ENCODE results near the gene SORCS2.
A peak's percentile ranks its signal among the peaks of the same experiment; 100 is the strongest.
"Not testable (repeated sequence)": the region's sequence is repeated elsewhere in the genome, so short reads cannot be mapped to it uniquely, and the experiment has no call there.

Gene SORCS2

DNA sequence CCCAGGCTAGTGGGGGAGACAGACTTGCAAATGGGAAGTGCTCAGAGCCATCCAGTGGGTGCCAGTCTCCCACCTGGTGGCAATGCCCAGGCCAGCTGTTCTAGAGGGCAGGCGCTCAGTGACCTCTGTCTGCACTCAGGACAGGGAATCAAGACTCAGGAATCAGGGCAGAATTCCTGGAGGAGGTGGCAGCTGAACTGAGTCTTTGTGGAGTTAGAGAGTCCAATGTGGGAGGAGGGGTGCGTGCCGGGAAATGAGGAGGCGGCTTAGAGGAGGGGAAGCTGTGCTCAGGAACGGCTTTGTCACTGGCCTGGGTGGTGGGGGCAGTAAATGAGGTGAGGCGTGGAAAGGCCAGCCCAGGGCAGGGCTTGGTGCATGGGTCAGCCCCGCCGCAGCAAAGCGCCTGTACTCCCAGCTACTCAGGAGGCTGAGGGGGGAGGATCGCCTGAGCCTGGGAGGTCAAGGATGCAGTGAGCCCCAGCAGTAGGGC, 31.3 kb upstream of the SORCS2 start:
- no peak for DNase-seq

DNA sequence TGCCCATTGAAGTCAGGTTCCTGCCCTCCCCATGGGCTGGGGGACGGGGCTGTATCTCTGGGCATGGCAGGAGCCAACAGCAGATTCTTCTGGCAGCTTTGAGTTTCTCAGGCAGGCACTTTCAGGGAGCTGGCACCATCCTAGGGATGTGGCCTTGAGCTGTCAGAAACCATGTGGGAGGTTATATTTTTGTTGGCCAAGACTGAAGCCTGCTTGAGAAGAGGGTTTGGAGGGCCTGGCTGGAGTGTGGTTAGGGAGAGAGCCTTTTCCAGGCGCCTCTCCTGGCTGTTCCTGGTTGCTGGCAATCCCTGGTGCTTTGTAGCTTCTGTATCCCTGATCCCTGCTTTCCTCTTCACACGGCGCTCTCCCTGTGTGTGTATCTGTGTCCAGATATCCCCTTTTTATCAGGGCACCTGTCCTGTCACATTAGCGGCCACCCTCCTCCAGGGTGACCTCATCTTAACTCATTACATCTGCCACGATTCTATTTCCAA, 30.6 kb upstream of the SORCS2 start:
- no peak for DNase-seq

DNA sequence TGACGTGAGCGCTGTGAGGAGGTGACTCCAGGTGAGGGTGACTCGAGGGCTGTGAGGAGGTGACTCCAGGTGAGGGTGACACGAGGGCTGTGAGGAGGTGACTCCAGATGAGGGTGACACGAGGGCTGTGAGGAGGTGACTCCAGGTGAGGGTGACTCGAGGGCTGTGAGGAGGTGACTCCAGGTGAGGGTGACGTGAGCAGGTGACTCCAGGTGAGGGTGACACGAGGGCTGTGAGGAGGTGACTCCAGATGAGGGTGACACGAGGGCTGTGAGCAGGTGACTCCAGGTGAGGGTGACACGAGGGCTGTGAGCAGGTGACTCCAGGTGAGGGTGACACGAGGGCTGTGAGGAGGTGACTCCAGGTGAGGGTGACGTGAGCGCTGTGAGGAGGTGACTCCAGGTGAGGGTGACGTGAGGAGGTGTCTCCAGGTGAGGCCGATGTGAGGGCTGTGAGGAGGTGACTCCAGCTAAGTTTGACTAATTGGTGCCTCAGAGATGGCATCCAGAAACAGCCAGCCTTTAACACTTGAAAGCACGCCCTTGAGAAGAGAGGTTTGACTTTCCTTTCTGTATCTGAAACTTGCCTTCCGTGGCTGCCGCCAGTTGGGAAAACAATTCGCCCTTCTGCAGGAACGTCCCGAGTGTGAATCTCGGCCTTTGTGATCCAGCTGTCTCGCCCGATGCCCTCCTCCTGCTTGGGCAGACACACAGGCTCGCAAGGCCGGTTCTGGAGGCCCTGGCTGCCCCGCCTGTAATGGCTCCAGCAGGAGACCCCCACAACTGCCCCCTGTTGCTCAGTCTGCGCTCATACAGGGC, 27.1 kb upstream of the SORCS2 start:
- DNase-seq: not testable (repeated sequence)

DNA sequence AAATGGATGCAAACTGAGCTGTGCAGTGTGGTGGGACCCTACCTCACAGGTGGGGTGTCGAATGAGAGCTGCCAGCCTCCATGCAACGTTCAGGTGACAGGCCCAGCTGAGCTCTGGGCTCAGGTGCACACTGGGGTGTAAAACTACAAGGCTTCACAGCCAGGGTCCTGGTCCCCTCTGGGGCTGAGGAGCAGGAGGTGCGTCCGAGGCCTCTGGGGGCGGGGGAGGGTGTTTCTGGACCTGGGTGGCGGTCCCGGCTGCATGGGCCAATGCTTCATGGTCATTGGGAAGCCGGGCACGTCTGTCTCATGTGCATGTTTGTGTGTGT, 26.5 kb upstream of the SORCS2 start:
- DNase-seq: no peak

DNA sequence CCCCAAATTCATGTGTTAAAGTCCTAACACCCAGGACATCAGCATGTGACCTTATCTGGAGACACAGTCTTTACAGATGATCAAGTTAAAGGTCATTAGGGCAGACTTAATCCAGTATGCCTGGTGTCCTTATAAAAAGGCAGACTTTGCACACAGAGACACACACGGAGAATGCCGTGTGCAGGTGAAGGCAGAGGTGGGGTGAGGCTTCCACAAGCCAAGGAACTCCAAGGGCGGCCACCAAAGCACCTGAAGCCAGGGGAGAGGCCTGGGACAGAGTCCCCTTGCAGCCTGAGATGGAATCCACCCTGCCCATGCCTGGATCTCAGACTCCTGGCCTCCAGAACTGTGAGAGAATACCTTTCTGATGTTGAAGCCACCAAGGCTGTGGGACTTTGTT, 26.1 kb upstream of the SORCS2 start:
- DNase-seq: no peak

DNA sequence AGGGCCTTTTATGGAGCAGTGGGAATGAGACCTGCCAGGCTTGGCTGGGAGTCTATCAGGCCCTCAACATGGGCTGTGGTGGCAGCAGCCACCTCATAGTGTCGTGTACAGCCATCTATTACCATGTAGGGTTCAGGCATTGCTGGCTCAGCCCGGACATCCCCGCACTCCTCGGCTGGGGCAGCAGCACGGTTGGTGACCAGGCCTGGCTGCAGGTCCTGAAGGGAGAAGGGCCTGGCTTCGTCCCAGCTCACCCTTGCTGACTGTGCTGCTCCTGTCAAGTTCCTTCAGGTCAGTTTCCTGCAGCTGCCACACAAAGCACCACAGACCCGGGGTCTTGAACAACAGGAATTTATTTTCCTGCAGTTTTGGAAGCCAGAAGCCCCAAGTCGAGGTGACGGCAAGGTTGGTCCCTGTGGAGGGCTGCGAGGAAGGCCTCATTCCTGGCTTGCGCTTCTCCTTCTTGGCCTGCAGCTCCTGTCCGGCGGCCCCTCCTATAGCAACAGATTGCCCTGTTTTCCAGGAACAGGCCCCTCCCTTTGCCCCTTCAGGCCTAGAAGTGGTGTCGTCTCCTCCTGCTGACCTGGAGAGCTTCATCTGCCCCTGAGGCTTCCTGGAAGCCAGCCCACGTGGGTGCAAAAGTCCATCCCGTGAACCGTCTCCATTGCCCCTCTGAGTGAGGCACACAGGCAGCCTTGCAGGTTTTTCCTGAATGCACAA, 25.2 kb upstream of the SORCS2 start:
- DNase-seq: no peak

DNA sequence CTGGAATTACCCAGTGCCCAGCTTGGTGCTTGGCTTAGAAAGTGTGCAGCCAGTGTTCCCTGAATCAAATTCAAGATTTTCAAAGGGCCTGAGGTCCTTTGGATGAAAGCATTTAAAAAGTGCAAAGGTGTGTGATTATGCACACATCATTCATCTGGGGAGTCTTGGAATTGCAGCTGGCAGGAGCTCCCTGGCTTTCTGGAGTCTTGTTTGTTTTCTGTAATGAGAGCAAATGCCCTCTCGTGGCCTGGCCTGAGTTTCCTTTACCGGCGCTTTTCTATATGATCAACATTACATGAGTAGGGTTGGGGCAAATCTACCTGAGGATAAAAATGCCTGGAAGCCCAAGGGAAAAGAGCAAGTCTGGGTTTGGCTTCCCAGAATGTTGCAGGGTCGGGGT, 24.6 kb upstream of the SORCS2 start:
- DNase-seq: peak; percentile 30

DNA sequence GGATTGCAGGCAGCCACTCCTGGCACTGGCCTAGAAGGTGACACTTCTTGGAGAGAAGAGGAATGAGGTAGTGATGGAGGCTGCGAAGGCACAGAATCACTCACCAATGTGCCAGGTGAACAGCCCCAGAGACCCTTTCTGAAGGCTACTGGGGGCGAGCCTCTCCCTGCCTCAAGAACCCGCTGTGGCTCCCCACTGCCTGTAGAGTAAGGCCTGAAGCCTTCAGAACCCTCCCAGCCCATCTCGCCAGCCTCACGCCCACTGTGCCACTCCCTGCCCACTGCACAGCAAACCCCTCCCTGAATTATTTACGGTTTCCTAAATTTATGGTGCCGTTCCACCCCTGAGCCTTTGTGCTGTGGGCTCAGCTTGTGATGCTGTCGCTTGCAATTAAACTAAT, 24.2 kb upstream of the SORCS2 start:
- DNase-seq: no peak

DNA sequence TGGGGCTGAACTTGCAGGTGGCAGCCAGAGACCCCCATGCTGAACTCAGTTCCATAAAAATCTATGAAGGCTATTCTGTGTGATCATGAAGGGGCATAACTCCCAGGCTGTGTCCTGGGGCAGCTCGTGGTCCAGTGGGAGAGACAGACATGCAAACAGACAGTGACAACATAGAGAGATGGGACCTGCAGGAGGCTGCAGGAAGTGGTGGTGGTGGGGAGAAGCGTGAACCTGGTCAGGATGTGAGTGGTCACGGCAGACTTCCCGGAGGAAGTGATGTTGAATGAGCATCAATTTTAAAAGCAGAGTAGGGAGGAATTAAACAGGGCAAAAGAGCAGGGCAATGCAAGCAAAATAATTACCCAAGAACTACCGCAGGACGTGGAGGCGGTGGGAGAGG, 23.2 kb upstream of the SORCS2 start:
- DNase-seq: no peak

DNA sequence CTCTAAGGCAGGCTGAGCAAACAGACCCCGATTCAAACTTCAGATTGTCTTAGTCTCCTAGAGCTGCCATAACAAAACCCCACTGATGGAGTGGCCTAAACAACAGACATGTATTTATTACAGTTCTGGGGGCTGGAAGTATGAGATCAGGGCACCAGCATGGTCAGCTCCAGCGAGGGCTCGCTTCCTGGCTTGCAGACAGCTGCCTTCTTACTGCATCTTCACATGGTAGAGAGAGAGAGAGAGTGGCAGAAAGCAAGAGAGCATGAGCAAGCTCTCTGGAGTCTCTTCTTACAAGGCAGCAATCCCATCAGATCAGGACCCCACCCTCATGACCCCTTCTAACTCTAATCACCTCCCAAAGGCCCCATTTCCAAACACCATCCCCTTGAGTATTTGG, 22.3 kb upstream of the SORCS2 start:
- DNase-seq: no peak

DNA sequence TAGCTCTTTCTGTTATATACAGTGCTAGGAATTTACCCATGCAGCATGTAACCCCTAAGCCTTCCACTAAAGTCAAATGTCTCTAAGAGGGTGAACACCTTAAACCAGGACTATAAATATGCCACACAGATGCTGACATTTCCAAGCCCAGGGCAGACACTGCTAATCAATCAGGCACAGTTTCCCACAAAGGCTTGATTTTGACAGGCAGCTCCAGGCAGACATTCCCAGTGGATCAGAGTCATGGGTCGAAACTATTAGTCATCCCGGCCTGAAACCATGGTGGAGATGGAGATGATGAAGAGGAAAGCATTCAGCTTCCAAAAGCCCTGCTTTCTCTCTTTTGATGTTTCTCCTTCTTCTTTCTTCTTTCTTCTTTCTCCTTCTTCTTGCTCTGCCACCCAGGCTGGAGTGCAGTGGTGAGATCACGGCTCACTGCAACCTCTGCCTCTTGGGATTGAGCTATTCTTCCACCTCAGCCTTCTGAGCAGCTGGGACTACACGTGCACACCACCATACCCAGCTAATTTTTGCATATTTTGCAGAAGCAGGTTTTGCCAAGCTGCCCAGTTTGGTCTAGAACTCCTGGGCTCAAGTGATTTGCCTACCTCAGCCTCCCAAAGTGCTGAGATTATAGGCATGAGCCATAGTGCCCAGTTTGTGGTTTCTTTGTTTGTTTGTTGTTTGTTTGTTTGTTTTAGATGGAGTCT, 21.0 kb upstream of the SORCS2 start:
- no peak for DNase-seq

DNA sequence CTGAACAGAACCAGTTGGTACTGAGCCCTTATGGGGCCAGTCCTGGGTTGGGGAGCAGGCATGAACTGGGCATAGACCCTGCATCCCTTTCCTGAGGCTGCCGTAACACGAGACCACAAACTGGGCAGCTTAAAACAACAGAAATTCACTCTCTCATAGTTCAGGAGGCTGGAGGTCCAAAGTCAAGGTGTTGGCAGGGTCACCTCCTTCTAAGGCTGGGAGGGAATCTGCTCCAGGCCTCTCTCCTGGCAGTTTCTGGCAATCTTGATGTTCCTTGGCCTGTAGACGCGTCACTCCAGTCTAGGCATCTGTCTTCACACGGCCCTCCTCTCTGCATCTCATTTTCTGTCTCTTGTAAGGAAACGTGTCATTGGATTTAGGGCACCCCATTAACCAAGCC, 19.8 kb upstream of the SORCS2 start:
- no peak for DNase-seq

DNA sequence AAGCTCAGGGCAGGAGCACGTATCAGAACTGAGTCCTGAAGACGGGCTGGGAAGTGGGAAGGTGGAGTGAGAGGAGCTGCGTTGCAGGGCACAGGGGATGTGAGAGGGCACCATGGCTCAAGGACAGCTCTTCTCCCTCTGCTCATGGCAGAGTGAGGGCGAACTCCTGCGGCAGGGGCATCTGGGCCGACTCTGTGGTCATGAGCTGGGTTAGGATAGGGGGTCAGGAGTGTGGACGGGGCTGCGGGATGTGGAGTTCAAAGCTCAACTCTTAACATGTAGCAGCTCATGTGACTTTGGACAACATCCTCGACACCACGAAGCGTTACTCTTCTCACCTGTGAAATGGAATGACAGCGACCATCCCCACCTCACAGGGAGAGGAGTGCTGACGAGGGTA, 19.4 kb upstream of the SORCS2 start:
- no peak for DNase-seq

DNA sequence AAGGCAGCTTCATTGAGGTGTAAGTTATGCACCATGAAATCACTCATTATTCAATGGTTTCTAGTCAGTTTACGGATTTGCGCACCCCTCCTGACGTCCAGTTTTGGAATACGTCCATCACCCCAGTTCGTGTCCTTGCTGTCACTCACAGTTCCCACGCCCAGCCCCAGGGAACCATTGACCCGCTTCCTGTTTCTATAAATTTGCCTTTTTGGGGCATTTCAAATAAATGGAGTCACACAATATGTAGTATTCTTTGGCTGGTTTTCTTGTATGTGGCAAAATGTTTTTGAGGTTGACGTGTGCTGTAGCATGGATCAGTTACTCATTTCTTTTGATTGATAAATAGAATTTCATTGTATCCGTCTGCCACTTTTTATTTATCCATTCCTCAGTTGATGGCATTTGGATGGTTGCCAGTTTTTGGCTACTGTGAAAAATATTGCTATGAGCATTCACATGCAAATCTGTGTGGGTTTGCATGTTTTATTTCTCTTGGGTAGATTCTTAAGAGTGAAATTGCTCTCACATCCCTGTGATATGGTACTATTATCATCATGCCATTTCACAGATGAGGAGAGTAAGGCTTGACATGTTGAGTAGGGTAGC, 18.4 kb upstream of the SORCS2 start:
- no peak for DNase-seq

DNA sequence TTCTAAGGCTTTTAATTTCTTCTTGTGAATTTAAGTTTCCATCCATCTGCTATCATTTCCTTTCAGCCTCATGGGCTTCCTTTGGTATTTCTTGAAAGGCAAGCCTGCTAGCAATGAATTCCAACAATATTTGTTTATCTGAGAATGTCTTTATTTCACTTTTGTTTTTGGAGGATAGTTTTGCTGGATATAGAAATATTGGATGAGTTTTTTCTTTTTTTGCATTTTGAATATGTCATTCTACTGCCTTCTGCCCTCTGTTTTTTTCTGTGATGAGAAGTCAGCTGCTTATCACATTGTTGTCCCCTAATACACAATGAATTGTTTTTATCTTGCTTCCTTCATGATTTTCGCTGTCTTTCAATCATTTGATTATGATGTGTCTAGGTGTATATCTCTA, 13.2 kb upstream of the SORCS2 start:
- DNase-seq: no peak

DNA sequence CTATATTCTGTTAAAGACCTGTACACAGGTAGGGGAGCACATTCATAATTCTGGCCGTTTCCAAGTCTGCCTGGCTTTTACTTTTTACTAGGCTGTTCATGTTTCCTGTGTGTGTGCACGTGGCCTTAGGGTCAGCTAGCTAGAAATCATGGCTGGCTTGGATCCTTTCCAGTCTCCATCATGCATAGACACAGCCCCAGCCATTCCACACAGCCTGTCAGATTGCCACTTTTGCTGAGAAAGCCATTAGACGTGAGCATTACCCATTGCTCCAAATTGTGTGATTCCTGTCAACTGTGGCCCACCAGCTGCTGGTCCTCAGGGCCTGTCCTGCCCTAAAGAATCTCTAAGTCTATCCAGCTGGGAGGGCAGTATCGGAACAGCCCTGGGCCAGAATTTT, 11.4 kb upstream of the SORCS2 start:
- DNase-seq: no peak

DNA sequence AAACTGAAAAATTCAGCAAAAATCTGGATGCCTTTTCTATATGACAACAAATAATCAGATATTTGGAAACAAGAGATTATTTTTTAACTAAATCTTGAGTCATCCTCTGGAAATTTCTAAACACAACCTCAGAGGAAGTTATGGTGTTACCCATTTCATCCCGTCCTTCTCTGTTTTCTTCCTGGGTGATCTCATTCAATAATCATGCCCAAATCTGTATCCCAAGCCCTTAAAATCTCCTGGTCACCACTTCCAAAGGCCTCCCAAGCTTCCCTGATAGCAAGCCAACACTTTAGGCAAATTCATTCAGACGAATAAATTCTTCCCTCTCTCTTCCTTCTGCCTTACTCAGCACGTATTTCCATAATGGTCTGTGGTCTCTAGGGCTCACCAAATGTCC, 9.7 kb upstream of the SORCS2 start:
- no peak for DNase-seq

DNA sequence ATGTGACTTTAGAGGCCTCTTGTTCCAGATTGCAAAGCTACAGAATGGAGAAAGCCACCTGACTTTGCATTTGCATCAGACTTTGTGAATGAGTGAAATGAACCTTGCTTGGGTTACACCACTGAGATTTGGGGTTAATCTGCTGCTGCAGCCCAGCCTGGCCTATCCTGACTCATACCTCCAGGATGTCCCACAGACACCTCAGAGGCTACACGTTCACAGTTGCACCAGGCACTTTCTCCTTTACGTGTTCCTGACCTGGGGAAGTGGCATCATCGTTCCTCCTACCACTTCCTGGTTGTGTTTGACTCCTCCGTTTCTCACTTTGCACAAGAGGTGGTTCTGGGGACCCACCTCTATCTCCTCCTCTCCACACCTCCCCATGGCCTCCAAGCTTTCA, 9.2 kb upstream of the SORCS2 start:
- DNase-seq: no peak

DNA sequence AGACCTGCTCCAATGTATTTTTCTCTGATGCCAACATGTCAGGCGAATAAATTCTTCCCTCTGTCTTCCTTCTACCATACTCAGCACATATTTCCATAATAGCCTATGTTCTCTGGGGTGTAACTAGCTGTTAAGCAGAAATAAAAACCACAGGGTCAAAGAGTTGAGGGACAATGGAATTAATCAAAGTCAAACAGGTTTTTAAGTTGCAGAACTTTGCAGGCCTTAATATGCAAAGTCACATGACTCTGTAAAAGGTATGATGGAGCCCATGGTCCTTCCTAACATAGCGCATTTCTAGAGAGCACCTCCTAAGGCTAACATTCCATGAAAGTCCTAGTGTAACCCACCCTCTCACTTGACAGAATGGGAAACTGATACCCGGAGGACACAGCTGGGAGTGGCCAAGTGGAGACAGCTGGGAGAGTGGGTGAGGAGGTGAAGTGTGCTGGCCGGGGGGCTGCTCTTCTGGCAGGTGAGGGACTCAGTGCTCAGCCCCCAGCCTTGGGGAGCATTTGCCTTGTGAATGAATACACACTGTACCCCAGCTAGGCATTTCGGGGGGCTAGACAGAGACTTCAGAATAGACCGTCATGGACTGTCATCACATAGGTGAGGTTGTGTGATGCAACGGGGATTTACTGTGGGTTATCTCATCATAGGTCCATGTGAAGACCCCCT, 8.4 kb upstream of the SORCS2 start:
- no peak for DNase-seq

DNA sequence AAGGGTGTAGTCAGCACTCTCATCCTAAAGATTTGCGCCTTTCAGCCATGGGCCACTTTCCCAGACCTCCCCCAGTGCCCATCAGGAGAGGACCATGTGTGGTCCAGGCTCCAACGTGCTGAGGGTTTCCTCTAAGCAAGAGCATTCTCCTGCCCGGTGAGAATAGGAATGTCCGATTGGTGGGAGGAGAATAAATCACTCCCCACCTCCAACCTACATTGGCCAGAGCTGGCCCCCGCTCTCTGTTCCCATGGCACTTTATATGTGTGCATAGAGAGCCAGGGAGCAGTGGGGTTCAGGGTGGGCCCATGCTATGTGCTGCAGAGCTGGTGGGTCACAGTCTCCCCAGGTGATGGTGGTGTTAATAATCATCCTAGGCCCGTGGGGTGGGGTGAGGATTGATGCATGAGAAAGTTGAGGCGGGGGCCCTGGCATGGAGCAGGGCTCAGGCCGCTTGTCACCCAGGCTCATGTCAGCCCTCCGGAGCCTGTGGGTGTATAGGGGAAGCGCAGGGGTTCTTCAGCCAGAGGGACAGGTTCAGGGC, 6.8 kb upstream of the SORCS2 start:
- DNase-seq: no peak

DNA sequence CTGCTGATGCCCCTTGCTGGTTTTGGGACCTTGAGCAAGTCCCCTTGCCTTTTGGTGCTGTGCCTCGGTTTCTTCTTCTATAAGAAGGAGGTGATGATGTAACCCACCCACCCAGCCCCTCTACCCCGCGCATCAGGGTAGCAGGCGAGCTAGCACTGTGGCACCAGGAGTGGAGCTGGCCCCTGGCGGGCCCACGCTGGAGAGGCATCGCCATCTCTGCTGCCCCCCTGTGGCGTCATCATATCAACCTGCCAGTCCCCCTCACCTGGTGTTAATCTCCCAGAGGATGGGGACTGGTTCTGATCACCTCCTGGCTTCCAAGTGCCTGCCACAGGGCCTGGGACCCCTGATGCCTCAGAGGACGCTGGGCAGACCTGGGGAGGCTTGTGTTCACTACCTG, 6.3 kb upstream of the SORCS2 start:
- peak; percentile 59 for DNase-seq

DNA sequence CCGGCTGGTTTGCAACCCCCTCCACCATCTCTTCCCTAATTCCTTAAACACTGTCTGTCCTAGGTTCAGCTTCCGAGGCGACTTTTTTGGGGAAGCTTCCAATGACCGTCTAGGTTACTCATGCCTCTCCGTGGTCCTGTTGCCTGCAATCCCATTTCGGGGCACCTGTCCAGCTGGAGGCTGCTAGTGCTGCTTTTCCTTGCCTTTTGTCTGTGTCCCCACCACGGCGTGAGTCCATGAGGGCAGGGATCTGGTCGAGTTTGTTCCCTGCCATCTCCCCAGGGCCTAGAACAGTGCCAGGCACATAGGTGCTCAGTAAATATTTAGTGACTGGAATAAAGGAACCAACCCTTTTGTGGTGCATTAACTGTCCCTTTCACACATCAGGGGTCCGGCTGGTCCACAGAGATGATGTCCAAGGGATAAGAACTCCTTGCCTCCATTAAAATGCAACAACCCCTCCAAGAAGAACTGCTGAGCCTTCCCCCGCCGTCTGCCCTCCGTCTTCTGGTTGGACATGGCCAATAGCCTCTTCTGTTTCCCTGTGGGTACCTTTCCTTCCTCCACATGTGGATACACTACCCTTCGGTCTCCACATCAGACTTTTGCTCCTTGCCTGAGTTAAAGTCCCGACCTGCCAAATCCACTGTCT, 5.7 kb upstream of the SORCS2 start:
- no peak for DNase-seq

Data from DMS53 (cell line).